Stomach smooth muscle (tissue), 2 donors: ENCODE data around the gene MED15.
"Not testable (repeated sequence)": the region's sequence is repeated elsewhere in the genome, so short reads cannot be mapped to it uniquely, and the experiment has no call there.

Experiments used
- H3K27ac ChIP-seq: one replicate; pipeline ENCODE4 v1.7.0; 2013; ENCODE audit warnings: mild to moderate bottlenecking, low read length, inconsistent platforms
- H3K27me3 ChIP-seq, 2 donors: one replicate each; pipeline ENCODE4 v1.7.0; 2013; ENCODE audit warnings: low read length in 2 of 2; ENCODE audit not compliant: insufficient read depth in 2 of 2, control insufficient read depth in 1 of 2
- H3K36me3 ChIP-seq, 2 donors: one replicate each; pipeline ENCODE4 v1.7.0; 2013; ENCODE audit warnings: low read length in 2 of 2; ENCODE audit not compliant: control insufficient read depth in 2 of 2, insufficient read depth in 2 of 2
- H3K4me1 ChIP-seq: one replicate; pipeline ENCODE4 v1.7.0; 2013; ENCODE audit warnings: low read length; ENCODE audit not compliant: control insufficient read depth, insufficient read depth
- H3K4me3 ChIP-seq, 2 donors: one replicate each; pipeline ENCODE4 v1.7.0; 2013; ENCODE audit warnings: low read length in 2 of 2
- H3K9ac ChIP-seq, 2 donors: one replicate each; pipeline ENCODE4 v1.7.0; 2013; ENCODE audit warnings: low read length in 2 of 2, mild to moderate bottlenecking in 1 of 2
- H3K9me3 ChIP-seq, 2 donors: one replicate each; pipeline ENCODE4 v1.7.0; 2013; ENCODE audit warnings: low read length in 2 of 2; ENCODE audit not compliant: control insufficient read depth in 2 of 2
- donor health status: healthy.
- donor health status: Pancreatic carcinoma.

Gene MED15

DNA sequence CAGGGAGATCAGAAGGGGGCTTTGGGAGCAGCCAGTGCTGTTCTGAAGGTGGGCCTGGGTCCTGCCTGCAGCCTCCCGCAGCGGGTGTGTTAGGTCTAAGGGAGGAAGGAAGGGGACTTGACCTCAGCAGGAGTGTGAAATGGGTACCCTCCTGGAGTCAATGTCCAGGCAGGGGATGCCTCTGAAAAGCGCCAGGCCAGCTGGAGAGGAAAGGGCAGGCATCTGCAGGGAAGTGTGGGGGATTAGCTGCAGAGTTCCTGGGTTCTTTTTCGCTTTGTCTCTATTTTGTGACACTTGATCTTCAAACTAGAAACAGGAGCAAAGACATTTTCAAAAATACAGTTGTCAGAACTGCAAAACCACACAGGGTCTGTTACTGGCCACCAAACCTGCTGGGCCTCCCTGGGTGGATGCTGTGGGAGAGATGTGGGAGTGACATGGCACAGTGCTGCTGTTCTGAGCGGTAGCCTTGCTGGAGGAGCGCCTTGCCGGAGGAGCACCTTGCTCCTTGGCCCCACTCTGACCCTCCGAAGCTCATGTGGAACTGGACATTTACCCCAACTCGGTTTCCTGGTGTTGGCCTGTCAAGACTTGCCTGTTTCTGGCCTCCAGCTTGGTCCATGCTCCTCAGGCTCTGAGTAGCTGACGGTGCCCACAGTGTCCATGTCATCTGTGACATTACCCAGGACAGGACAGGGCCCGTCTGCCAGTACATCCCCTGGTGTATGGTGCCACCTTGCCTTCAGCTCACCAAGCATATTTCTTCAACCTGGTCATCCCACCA lies 25.9 kb downstream of the MED15 start:
- Histone ChIP-seq H3K4me1 (peaks cover 44% of the 10 kb centered on the region), H3K27ac (peak overlapping the region; percentile 76), H3K36me3 (peaks cover 16 to 19% of the 10 kb centered on the region in 2 donors), H3K4me3 (peak overlapping the region in 1 of 2 donors; percentile 8), H3K27me3 (no peaks in the 10 kb centered on the region), H3K9ac (peak overlapping the region; percentile 36 to 56), H3K9me3 (no peaks in the 10 kb centered on the region)

DNA sequence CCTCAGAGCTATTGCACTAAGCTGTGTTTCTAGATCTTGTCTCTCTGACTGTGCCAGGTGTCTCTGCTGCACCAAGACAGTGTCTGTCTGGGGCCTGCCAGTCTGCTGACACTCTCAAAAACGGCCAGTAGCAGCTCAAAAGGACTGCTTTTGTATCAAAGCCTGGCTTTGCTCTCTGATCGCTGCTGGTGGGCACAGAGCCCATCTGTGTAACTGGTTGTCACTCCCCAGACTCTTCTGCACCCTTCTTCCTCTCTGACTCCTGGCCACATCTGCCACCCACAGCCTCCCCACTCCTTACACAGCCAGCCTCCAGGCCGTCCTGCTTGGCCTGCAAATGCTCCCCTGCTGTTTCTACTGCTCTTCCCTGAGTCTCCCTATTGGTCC lies 26.5 kb downstream of the MED15 start:
- H3K4me1 ChIP-seq, result peaks cover 44% of the 10 kb centered on the region
- peaks cover 12 to 14% of the 10 kb centered on the region in 2 donors for H3K36me3 ChIP-seq
- H3K9me3 ChIP-seq, result no peaks in the 10 kb centered on the region
- H3K27me3 ChIP-seq, result no peaks in the 10 kb centered on the region
- no peak overlapping the region for H3K4me3 ChIP-seq
- peak overlapping the region; percentile 76 for H3K27ac ChIP-seq
- H3K9ac ChIP-seq, result peak overlapping the region in 1 of 2 donors; percentile 36

DNA sequence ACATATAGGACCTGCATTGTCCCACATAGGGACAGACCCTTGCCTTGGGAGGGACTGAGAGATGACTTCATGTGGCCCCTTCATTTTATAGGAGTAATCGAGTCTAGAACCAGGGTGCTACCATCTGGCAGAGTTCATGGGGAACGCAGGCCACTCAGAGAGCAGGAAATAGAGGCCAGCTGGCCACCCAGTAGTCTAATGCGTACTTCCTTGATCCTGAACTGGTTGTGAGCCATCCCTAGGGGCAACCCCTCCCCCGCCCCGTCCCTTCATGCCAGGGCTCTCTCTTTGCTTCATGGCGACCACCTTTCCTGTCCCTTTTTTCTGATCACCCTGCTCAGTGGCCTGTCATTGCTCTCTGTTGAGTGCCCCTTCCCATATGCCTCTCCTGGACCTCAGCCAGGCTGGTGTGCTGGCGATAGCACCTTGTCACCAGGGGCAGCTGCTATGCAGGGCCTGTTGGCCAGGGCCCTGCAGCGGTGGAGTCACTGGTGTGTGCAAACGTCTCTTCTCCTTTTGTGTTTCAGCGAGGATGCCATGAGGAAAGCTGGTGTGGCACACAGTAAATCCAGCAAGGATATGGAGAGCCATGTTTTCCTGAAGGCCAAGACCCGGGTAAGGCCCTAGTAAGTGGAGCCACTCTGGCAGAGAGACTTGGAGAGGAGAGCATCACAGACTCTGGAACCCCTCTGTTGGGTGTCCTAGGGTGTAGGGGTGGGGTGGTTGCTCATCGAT lies 29.3 kb downstream of the MED15 start:
- Histone ChIP-seq H3K4me3 (no peak overlapping the region), H3K9ac (no peak overlapping the region), H3K4me1 (peaks cover 27% of the 10 kb centered on the region), H3K27me3 (no peaks in the 10 kb centered on the region), H3K9me3 (no peaks in the 10 kb centered on the region), H3K27ac (no peak overlapping the region), H3K36me3 (peaks cover 11 to 16% of the 10 kb centered on the region in 2 donors)

DNA sequence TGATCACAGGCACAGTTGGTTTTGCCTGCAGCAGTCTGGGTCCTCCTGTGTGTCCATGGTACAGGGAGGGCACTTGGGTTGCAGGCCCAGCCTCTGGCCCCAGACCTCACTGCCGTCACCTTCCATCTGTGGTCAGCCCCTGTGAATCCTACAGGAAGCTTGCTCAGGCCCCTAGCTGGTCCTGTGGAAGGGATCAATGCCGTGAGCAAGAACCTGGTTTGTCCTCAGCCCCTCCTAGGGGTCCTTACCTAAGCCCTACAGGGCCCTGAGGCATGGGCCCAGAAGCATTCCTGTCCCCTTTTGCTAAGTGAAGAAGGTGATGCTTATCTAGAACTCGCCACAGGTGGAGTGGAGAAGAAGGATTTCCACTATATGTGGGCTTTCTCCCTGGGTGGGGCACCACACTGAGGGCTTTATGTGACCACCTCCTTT lies 29.9 kb downstream of the MED15 start:
- peaks cover 11 to 16% of the 10 kb centered on the region in 2 donors for H3K36me3 ChIP-seq

DNA sequence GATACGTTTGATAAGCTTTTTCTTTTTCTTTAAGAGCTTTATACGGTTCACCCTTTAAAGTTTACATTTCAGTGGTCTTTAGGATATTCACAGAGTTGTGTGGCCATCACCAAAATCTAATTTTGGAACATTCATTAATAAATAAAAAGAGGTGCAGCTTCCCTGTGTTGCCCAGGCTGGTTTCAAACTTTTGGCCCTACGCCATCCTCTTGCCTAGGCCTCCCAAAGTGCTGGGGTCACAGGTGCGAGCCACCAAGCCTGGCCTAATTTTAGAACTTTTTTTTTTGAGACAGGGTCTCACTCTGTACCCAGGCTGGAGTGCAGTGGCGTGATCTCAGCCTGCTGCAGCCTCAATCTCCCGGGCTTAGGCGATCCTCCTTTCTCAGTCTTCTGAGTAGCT lies 30.6 kb downstream of the MED15 start:
- no peak overlapping the region for H3K9ac ChIP-seq
- peaks cover 15% of the 10 kb centered on the region for H3K4me1 ChIP-seq
- H3K27me3 ChIP-seq, result no peaks in the 10 kb centered on the region
- H3K36me3 ChIP-seq, result peaks cover 11 to 16% of the 10 kb centered on the region in 2 donors
- H3K4me3 ChIP-seq, result no peak overlapping the region
- H3K27ac ChIP-seq, result no peak overlapping the region
- H3K9me3 ChIP-seq, result no peaks in the 10 kb centered on the region

More for the DNA sequence above, 29.9 kb downstream of the MED15 start:
- H3K27me3 ChIP-seq, result no peaks in the 10 kb centered on the region
- no peak overlapping the region for H3K9ac ChIP-seq
- no peak overlapping the region for H3K27ac ChIP-seq
- H3K9me3 ChIP-seq, result no peaks in the 10 kb centered on the region
- H3K4me1 ChIP-seq, result peaks cover 22% of the 10 kb centered on the region
- no peak overlapping the region for H3K4me3 ChIP-seq

DNA sequence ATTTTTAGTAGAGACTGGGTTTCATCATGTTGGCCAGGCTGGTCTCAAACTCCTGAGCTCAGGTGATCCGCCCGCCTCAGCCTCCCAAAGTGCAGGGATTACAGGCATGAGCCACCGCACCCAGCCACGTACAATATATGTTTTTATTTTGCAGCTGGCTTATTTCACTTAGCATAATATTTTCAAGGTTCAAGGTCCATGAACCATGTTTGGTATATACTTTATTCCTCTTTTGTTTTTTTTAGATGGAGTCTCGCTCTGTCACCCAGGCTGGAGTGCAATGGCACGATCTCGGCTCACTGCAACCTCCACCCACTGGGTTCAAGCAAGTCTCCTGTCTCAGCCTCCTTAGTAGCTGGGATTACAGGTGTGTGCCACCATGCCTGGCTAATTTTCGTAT lies 31.5 kb downstream of the MED15 start:
- H3K9ac ChIP-seq, H3K27me3 ChIP-seq, H3K4me1 ChIP-seq, H3K4me3 ChIP-seq, H3K9me3 ChIP-seq, H3K27ac ChIP-seq: not testable (repeated sequence)
- H3K36me3 ChIP-seq, result peaks cover 11 to 16% of the 10 kb centered on the region in 2 donors

DNA sequence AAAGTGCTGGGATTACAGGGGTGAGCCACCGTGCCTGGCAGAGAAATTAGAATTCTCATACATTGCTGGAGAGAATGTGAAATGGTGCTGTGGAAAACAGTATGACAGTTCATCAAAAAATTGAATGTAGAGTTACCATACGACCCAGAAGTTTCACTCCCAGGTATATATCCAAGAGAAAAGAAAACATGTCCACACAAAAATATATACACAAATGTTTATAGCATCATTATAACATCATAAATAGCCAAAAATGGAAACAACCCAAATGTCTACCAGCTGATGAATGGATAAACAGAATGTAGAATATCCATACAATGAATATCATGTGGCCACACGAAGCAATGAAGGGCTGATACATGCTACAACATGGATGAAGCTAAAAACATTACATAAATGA lies 34.6 kb downstream of the MED15 start:
- Histone ChIP-seq H3K4me1 (no peaks in the 10 kb centered on the region), H3K27me3 (no peaks in the 10 kb centered on the region), H3K9me3 (no peaks in the 10 kb centered on the region), H3K4me3 (no peak overlapping the region), H3K36me3 (peaks cover 12 to 15% of the 10 kb centered on the region in 2 donors), H3K27ac (no peak overlapping the region), H3K9ac (no peak overlapping the region)

DNA sequence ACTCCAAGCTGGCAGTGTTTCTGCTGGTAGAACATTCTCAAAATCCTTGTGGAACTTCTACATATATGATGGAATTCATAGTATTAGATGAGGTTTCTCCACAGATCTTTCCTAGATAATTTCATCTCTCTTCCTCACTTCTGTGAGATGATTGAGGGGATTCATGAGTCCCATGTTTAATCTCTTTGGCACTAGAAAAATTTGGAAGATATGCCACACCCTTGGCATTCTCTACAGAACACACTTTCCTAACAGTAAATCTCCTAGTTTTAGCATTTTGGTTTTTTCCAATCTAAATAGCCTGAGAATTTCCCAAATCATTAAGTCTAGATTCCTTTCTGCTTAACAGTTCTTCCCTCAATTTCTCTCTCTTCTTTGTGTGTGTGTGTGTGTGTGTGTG lies 35.3 kb downstream of the MED15 start:
- no peaks in the 10 kb centered on the region for H3K27me3 ChIP-seq
- H3K27ac ChIP-seq, result no peak overlapping the region
- no peak overlapping the region for H3K9ac ChIP-seq
- H3K36me3 ChIP-seq, result peaks cover 6 to 8% of the 10 kb centered on the region in 2 donors
- H3K9me3 ChIP-seq, result no peaks in the 10 kb centered on the region
- no peak overlapping the region for H3K4me3 ChIP-seq
- H3K4me1 ChIP-seq, result no peaks in the 10 kb centered on the region

DNA sequence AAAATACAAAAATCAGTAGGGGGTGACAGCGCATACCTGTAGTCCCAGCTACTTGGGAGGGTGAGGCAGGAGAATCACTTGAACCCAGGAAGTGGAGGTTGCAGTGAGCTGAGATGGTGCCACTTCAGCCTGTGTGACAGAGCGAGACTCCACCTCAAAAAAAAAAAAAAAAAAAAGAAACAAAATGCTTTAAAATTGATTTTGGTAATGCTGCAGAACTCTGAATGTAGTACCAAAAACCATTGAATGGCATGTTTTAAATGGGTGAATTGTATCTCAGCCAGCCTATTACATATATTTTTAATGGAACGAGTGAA lies 37.9 kb downstream of the MED15 start:
- H3K36me3 ChIP-seq, H3K9ac ChIP-seq, H3K9me3 ChIP-seq, H3K27me3 ChIP-seq, H3K4me3 ChIP-seq, H3K27ac ChIP-seq: not testable (repeated sequence)
- peaks cover 20% of the 10 kb centered on the region for H3K4me1 ChIP-seq

DNA sequence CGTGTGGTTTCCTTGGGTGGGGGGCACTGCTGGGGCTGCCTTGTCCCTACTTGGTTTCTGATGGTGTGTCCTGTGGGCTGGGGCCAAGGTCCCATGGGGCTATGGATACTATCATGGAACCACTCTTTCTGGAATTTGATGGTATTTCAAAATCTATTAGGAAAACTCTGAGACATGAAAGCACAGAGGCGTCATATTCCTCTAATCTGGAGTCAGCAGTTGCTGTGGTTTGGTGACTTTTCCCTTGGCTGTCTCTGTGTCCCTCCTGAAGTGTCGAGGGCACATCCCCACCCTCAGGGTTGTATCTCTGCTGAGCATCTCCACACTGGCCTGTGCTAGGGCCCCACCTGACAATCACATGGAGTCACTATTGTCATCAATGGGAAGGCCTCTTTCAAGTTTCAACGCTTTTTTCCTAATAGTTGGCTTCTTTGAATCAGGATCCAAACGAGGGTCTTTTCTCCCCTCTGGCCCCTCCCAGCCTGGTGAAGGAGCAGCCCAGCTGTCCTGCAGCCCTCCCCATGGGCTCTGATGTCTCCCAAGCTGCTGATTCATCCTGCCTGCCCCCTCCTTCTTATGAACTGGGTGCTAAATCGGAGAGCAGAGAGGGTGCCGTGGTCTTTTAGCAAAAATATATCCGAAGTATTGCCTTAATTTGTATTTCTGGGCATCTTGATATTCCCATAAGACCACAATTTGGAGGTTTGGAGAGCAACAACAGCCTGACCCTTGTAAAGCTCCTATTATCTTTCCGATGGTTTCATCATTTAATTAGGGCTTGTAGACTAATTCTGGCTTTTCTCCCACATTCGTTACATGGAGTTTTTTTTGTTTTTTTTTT lies 38.5 kb downstream of the MED15 start:
- H3K9ac ChIP-seq, result no peak overlapping the region

More for the DNA sequence above, 38.5 kb downstream of the MED15 start:
- Histone ChIP-seq H3K27ac (no peak overlapping the region), H3K4me3 (no peak overlapping the region), H3K27me3 (no peaks in the 10 kb centered on the region), H3K9me3 (no peaks in the 10 kb centered on the region), H3K36me3 (peaks cover 4 to 5% of the 10 kb centered on the region in 2 donors), H3K4me1 (peaks cover 26% of the 10 kb centered on the region)
